Measurements from ENCODE around the gene FOXP1. TPM values are rescaled to one million over a fixed set of nuclear protein-coding genes. Genes with fewer than 3 reads are reported as not detected.
"Not testable (repeated sequence)": the region's sequence is repeated elsewhere in the genome, so short reads cannot be mapped to it uniquely, and the experiment has no call there.

FOXP1 gene
- total RNA-seq, 2 experiments from 2014 or later: 144 to 152 TPM

GRCh38 chr3:71348831-71349230, 234.7 kb downstream of the FOXP1 start:
- CTCF ChIA-PET: no interaction called here
- POLR2A ChIA-PET: no interaction called here

GRCh38 chr3:71348001-71348632, 235.4 kb downstream of the FOXP1 start:
- CTCF ChIA-PET: no interaction called here
- POLR2A ChIA-PET: no interaction called here

- POLR2A ChIA-PET: no interaction called here
- CTCF ChIA-PET: interaction anchor here (0.6 kb wide), 1 partner anchor 365 kb away, joined by 3 read pairs; no protein-coding TSS in a partner anchor
These were observed 237.5 kb downstream of the FOXP1 start for GRCh38 chr3:71346061-71346460.

GRCh38 chr3:71345429-71346040, 238.0 kb downstream of the FOXP1 start:
- ChIA-PET POLR2A (no interaction called here), CTCF (interaction anchor here (0.6 to 1.0 kb wide), 3 partner anchors 12 to 364 kb away, joined by 3 read pairs; no protein-coding TSS in a partner anchor)

GRCh38 chr3:71341721-71342120, 241.8 kb downstream of the FOXP1 start:
- ChIA-PET POLR2A (no interaction called here), CTCF (no interaction called here)

- POLR2A ChIA-PET: no interaction called here
- CTCF ChIA-PET: no interaction called here
These were observed 244.5 kb downstream of the FOXP1 start for GRCh38 chr3:71339049-71339448.

GRCh38 chr3:71332813-71333212, 250.7 kb downstream of the FOXP1 start:
- CTCF ChIA-PET: no interaction called here
- POLR2A ChIA-PET: no interaction called here

GRCh38 chr3:71330909-71331308, 252.6 kb downstream of the FOXP1 start:
- POLR2A ChIA-PET: no interaction called here
- CTCF ChIA-PET: no interaction called here

- ChIA-PET CTCF (no interaction called here), POLR2A (no interaction called here)
These were observed 253.0 kb downstream of the FOXP1 start for GRCh38 chr3:71330505-71330904.

GRCh38 chr3:71329817-71330216, 253.7 kb downstream of the FOXP1 start:
- ChIA-PET POLR2A (interaction anchor here (0.6 kb wide), 1 partner anchor 115 kb away, joined by 3 read pairs; no protein-coding TSS in a partner anchor), CTCF (no interaction called here)

- POLR2A ChIA-PET: no interaction called here
- CTCF ChIA-PET: no interaction called here
These were observed 254.6 kb downstream of the FOXP1 start for GRCh38 chr3:71328926-71329325.

GRCh38 chr3:71327936-71328335, 255.6 kb downstream of the FOXP1 start:
- ChIA-PET CTCF (no interaction called here), POLR2A (no interaction called here)

GRCh38 chr3:71325715-71326114, 257.8 kb downstream of the FOXP1 start:
- POLR2A ChIA-PET: no interaction called here
- CTCF ChIA-PET: no interaction called here

GRCh38 chr3:71324224-71324623, 259.3 kb downstream of the FOXP1 start:
- CTCF ChIA-PET: interaction anchor here (0.7 kb wide), 1 partner anchor 72 kb away, joined by 3 read pairs; no protein-coding TSS in a partner anchor
- POLR2A ChIA-PET: not testable (repeated sequence)

- ChIA-PET POLR2A (no interaction called here), CTCF (no interaction called here)
These were observed 260.0 kb downstream of the FOXP1 start for GRCh38 chr3:71323558-71323957.

GRCh38 chr3:71322154-71322553, 261.4 kb downstream of the FOXP1 start:
- CTCF ChIA-PET: no interaction called here
- POLR2A ChIA-PET: no interaction called here

GRCh38 chr3:71319771-71320170, 263.8 kb downstream of the FOXP1 start:
- CTCF ChIA-PET: no interaction called here
- POLR2A ChIA-PET: no interaction called here

- CTCF ChIA-PET: no interaction called here
- POLR2A ChIA-PET: no interaction called here
These were observed 265.1 kb downstream of the FOXP1 start for GRCh38 chr3:71318458-71318827.

GRCh38 chr3:71317749-71318457, 265.6 kb downstream of the FOXP1 start:
- ChIA-PET CTCF (no interaction called here), POLR2A (no interaction called here)

GRCh38 chr3:71317140-71317539, 266.4 kb downstream of the FOXP1 start:
- ChIA-PET CTCF (interaction anchor here (0.6 kb wide), 1 partner anchor 69 kb away, joined by 3 read pairs; no protein-coding TSS in a partner anchor), POLR2A (no interaction called here)

- ChIA-PET CTCF (interaction anchor here (0.6 kb wide), 2 partner anchors 70 to 339 kb away, joined by 3 to 4 read pairs; no protein-coding TSS in a partner anchor), POLR2A (no interaction called here)
These were observed 267.3 kb downstream of the FOXP1 start for GRCh38 chr3:71316066-71316777.

Measured in activated CD8-positive, alpha-beta memory T cell treated with anti-CD3 and anti-CD28 coated beads for 36 hours (primary cell).